NCI-H2171 treated with DMSO at 0.1 percent for 48 hours (cell line): ENCODE data around the gene CSTF3.
"Not testable (repeated sequence)": the region's sequence is repeated elsewhere in the genome, so short reads cannot be mapped to it uniquely, and the experiment has no call there.

Experiments used
- DNase-seq: peaks from one replicate; lab custom pipeline; 2025; lab: John Stamatoyannopoulos, UW

CSTF3 gene

GRCh38 chr11:33086017-33086416 lies 75.3 kb downstream of the CSTF3 start:
- DNase-seq: no peak

- DNase-seq: no peak
These were observed 77.4 kb downstream of the CSTF3 start for GRCh38 chr11:33083918-33084317.

DNA sequence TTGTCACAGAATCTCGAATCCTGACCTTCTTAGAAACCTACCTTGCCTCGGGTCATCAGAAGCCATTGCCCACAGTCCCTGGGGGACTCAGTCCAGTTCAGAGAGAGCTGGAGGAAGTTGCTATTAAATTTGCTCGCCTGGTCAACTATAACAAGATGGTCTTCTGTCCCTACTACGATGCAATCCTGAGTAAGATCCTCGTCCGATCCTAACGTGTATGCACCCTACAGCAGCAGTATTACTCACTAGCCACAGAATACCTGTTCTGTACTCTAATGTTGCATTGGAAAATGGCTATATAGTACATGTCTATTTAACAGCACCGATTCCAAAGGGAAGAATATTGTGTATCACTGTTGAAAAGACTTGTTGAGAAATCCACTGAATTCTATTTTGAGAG lies 88.8 kb downstream of the CSTF3 start:
- DNase-seq: no peak

DNA sequence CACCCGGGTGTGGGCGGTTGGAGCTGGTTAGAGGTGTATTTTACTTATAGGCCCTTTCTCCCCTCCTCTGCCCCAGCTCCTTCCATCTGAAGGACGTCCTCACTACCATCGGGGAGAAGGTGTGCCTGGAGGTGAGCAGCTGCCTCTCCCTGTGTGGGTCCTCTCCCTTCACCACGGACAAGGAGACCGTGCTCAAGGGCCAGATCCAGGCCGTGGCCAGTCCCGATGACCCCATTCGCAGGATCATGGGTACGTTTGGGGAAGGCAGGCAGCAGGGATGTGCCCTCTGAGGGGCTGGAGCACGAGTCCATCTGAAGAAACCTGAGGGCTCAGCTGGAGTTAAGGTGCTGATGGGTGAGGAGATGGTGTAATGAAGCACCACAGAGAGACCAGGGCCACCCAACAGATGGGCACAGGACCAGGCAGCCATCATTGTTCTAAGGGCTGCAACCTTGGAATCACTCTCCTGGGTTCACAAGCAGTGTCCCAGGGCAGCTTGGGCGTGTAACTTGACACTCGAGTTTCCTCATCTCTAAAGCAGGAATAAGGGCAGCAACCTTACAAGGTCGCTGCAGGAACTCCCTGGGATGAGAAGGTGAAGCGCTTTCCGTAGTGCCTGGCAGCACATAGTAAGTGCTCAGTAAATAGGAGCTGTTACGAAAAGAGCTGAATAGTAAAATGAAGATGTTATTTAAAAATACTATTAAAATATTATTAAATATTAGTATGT lies 92.5 kb downstream of the CSTF3 start:
- no peak for DNase-seq

DNA sequence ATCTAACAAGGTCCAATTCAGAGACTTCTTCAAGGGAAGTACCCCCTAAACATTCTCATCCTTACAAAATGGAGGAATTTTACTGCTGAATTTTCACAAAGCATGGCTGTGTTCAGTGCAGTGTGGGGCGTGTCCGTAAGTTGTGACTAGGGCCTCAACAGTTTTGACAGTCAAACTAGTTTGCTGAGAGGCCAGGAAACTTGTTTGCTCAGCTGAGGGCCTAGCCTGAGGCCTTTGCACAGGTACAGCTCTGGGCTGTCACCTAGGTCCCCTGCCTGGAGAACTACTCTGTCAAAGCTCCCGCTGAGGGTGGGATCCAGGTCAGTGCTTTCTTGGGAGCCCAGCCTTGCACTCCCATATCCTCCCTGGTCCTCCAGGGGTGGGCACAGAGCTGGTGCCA lies 94.0 kb downstream of the CSTF3 start:
- DNase-seq: no peak

- peak; percentile 71 for DNase-seq
These were observed 95.7 kb downstream of the CSTF3 start for GRCh38 chr11:33065445-33066178.

DNA sequence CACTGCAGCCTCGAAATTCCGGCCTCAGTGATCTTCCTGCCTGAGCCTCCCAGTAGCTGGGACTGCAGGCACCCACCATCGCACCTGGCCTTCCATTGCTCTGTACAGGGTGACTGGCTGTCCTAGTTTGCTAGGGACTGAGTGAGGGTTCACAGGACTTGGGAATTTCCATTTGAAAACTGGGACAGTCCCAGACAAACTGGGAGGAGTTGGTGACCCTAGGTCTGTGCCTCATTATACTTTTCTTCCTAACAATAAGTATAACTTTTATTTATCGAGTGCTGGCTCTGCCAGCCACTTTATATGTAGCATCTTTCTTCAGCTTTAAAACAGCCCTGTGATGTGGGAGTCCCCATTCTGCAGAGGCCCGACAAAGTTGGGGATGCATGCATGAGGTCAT lies 96.4 kb downstream of the CSTF3 start:
- no peak for DNase-seq

- no peak for DNase-seq
These were observed 97.1 kb downstream of the CSTF3 start for GRCh38 chr11:33064033-33064825.

- no peak for DNase-seq
These were observed 97.9 kb downstream of the CSTF3 start for GRCh38 chr11:33063326-33063881.

- DNase-seq: no peak
These were observed 99.1 kb downstream of the CSTF3 start for GRCh38 chr11:33062137-33062536.

GRCh38 chr11:33060271-33060670 lies 101.0 kb downstream of the CSTF3 start:
- no peak for DNase-seq

- DNase-seq: no peak
These were observed 101.8 kb downstream of the CSTF3 start for GRCh38 chr11:33059331-33060007.

- DNase-seq: no peak
These were observed 104.0 kb downstream of the CSTF3 start for GRCh38 chr11:33057284-33057683.

DNA sequence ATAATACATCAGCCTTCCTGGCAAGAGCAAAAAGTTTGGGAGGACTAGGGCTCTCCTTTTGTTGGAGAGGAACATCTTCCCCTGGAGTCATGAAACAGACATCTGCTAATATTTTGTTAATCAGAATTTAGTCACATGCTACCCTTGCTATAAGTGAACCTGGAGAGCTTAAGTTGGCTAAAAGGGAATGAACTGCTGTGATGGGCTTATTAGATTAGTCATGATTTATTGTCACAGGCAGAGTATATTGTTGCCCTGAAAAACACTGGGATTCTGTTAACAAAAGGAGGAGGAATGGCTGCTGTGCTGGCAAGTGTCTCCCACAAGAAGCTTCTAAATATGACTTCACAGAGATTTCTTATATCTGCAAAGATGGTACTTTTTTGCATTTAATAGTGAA lies 105.9 kb downstream of the CSTF3 start:
- no peak for DNase-seq

DNA sequence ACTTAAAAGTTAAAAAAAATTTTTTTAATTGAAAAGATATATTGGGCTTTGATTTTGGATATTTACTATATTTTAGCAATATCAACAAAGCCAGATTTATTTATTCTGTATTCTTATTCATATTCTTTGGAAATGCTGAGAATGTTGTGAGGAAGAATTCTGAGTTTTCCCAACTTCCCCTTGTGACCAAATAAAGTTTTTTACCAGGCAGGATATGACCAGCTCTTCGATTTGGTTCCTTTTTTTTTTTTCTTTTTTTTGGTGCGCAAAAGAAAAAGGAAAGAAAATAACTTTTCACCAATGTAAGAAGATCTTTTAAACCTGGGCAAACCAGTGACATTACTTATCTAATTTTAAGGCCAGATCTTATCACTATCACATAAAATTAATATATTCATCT lies 109.0 kb downstream of the CSTF3 start:
- DNase-seq: no peak

GRCh38 chr11:33049565-33050408 lies 111.5 kb downstream of the CSTF3 start:
- not testable (repeated sequence) for DNase-seq

GRCh38 chr11:33048701-33049100 lies 112.6 kb downstream of the CSTF3 start:
- DNase-seq: not testable (repeated sequence)

- DNase-seq: peak; percentile 98
These were observed 115.6 kb downstream of the CSTF3 start for GRCh38 chr11:33045551-33046255.

- no peak for DNase-seq
These were observed 117.0 kb downstream of the CSTF3 start for GRCh38 chr11:33044285-33044756.

- no peak for DNase-seq
These were observed 118.0 kb downstream of the CSTF3 start for GRCh38 chr11:33043221-33043830.
